Left lung (tissue), 10 donors: ENCODE measurements around the gene PRSS27. TPM values are rescaled to one million over a fixed set of nuclear protein-coding genes. Genes with fewer than 3 reads are reported as not detected.
"Not testable (repeated sequence)": the region's sequence is repeated elsewhere in the genome, so short reads cannot be mapped to it uniquely, and the experiment has no call there.

Experiments
- ATAC-seq: fragments of 200-7000 bp; cut with Tn5 transposase; one replicate; pipeline ENCODE4 v1.9.1; 2020; ENCODE audit warnings: moderate library complexity
- DNase-seq, 4 donors: peaks; one replicate each; pipeline ENCODE4 v3.0.0-alpha.2; 2013 to 2020
- H3K27ac ChIP-seq, 2 donors: fragments of 200-600 bp; sonication (generic) in 1 of 2; one replicate each; pipeline versions ENCODE4 v1.5.0 to v1.8.0; 2020 to 2021
- H3K27me3 ChIP-seq, 2 donors: fragments of 200-600 bp; sonication (generic) in 1 of 2; one replicate each; pipeline versions ENCODE4 v1.5.0 to v1.8.0; 2020 to 2021
- H3K36me3 ChIP-seq, 2 donors: fragments of 200-600 bp; sonication (generic) in 1 of 2; one replicate each; pipeline versions ENCODE4 v1.5.0 to v1.8.0; 2020 to 2021
- H3K4me1 ChIP-seq, 2 donors: fragments of 200-600 bp; one replicate each; pipeline ENCODE4 v1.8.0; 2021
- H3K4me3 ChIP-seq, 2 donors: fragments of 200-600 bp; sonication (generic) in 1 of 2; one replicate each; pipeline versions ENCODE4 v1.5.0 to v1.8.0; 2020 to 2021; ENCODE audit warnings: mild to moderate bottlenecking in 1 of 2
- H3K9me3 ChIP-seq, 2 donors: fragments of 200-600 bp; sonication (generic) in 1 of 2; one replicate each; pipeline versions ENCODE4 v1.5.0 to v1.8.0; 2020 to 2021
- intact Hi-C, 2 donors: fragments of 100-400 bp; cut with DNase I; formaldehyde crosslinking; loops; one replicate each; pipeline versions ENCODE4 v1.11.2 to v1.14.2; 2022
- polyA plus RNA-seq, 6 donors: library from polyadenylated mRNA; unstranded; fragments of 120-200 nt; gene quantifications; one replicate each; pipeline ENCODE4 v1.2.1, GENCODE V29; 2013; ENCODE audit not compliant: insufficient read length in 6 of 6
- total RNA-seq, 2 donors: library from RNA; stranded (reverse); fragmentation: NEBNext Ultra II Directional; extraction: Animal tissue kit (Norgen Biotek cat#: 25700); gene quantifications; one replicate each; pipeline ENCODE4 v1.2.1, GENCODE V29; 2021
- TF ChIP-seq, protein P1 (sequence below), 2 donors: fragments of 200-600 bp; sonication (generic) in 1 of 2; IDR thresholded peaks; one replicate each; pipeline versions ENCODE4 v1.5.0 to v1.8.0; 2021; ENCODE audit warnings: antibody characterized with exemption in 2 of 2
- donor health status: DM: no; HTN: yes; CAD: no.
- donor health status: DM: no; HTN: no; CAD: no.

Gene PRSS27
- total and polyA plus RNA-seq, 8 donors = 0.45 to 3.3 (median 2.1) TPM

DNA sequence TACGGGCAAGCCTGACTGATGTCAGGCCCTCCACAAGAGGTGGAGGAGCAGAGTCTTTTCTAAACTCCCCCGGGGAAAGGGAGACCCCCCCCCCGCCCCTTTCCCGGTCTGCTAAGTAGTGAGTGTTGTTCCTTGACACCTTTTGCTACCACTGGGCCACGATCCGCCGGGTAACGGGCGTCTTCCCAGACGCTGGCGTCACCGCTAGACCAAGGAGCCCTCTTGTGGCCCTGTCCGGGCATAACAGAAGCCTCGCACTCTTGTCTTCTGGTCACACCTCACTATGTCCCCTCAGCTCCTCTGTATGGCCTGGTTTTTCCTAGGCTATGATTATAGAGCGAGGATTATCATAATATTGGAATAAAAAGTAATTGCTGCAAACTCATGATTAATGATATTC is 50.0 kb downstream of the PRSS27 start:
- ATAC-seq, H3K9me3 ChIP-seq, H3K4me3 ChIP-seq, H3K27ac ChIP-seq, H3K27me3 ChIP-seq, intact Hi-C loops: not testable (repeated sequence)
- TF ChIP-seq, protein P1, sequence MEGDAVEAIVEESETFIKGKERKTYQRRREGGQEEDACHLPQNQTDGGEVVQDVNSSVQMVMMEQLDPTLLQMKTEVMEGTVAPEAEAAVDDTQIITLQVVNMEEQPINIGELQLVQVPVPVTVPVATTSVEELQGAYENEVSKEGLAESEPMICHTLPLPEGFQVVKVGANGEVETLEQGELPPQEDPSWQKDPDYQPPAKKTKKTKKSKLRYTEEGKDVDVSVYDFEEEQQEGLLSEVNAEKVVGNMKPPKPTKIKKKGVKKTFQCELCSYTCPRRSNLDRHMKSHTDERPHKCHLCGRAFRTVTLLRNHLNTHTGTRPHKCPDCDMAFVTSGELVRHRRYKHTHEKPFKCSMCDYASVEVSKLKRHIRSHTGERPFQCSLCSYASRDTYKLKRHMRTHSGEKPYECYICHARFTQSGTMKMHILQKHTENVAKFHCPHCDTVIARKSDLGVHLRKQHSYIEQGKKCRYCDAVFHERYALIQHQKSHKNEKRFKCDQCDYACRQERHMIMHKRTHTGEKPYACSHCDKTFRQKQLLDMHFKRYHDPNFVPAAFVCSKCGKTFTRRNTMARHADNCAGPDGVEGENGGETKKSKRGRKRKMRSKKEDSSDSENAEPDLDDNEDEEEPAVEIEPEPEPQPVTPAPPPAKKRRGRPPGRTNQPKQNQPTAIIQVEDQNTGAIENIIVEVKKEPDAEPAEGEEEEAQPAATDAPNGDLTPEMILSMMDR (IDR thresholded peaks at IDR 0.05) = peak; percentile 53 to 71
- Histone ChIP-seq H3K36me3 (peaks cover 0 to 43% of the 10 kb centered on the region in 2 donors), H3K4me1 (peaks cover 8 to 37% of the 10 kb centered on the region in 2 donors)
- peak in 2 of 4 donors; percentile 71 to 90 for DNase-seq

DNA sequence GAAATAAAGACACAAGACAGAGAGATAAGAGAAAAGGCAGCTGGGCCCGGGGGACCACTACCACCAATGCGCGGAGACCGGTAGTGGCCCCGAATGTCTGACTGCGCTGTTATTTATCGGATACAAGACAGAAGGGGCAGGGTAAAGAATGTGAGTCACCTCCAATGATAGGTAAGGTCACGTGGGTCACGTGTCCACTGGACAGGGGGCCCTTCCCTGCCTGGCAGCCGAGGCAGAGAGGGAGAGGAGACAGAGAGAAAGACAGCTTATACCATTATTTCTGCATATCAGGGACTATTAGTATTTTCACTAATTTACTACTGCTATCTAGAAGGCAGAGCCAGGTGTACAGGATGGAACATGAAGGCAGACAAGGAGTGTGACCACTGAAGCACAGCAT is 50.4 kb downstream of the PRSS27 start:
- Histone ChIP-seq H3K4me1 (peaks cover 8 to 33% of the 10 kb centered on the region in 2 donors), H3K36me3 (peaks cover 0 to 43% of the 10 kb centered on the region in 2 donors)
- ATAC-seq, intact Hi-C loops, H3K4me3 ChIP-seq, DNase-seq, H3K27ac ChIP-seq, H3K27me3 ChIP-seq, H3K9me3 ChIP-seq: not testable (repeated sequence)

DNA sequence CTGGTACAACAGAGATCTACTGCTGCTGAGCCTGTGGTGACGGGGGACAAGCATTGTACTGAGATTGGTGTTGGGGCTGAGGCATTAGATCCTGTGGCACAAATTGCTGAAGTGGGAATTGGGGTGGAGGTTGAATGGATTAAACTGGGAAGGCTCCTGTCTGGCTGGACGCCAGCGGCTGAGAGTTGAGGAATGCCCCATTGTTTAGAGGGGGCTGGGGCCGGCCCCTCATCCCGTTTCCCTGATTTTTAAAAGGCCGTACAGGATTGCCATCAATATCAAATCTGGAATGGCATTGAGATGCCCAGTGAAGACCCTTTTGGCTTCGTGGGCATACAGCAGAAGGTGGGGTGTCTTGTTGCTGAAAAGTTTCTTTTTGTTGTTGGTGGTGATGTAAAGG is 53.4 kb downstream of the PRSS27 start:
- H3K4me3 ChIP-seq, ATAC-seq, H3K27ac ChIP-seq, intact Hi-C loops, H3K9me3 ChIP-seq, H3K27me3 ChIP-seq, DNase-seq: not testable (repeated sequence)
- Histone ChIP-seq H3K36me3 (peaks cover 0 to 54% of the 10 kb centered on the region in 2 donors), H3K4me1 (peaks cover under 1 to 15% of the 10 kb centered on the region in 2 donors)

DNA sequence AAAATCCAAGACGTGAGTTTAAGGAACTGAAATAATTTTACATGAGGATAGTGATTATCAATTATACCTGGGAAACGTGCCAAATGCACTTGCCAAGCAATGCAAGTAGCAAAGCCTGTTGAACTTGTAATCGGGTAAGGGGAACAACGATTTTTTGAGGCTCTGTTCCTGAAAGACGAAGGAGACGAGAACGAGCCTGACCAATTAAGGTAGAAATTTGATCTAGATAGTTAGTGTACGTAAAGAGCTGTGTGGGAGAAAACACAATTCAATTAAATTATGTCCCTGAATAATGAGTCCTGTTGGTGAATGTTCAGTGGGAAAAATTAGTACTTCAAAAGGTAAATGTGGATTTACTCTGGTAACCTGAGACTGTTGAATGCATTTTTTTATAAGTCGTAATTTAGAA is 55.4 kb downstream of the PRSS27 start:
- Histone ChIP-seq H3K36me3 (peaks cover 0 to 54% of the 10 kb centered on the region in 2 donors), H3K4me3 (no peak overlapping the region), H3K27me3 (no peaks in the 10 kb centered on the region), H3K9me3 (no peaks in the 10 kb centered on the region), H3K4me1 (no peaks in the 10 kb centered on the region), H3K27ac (no peak overlapping the region)
- ATAC-seq (no peak), DNase-seq (peak in 2 of 4 donors; percentile 36 to 67)
- TF ChIP-seq, protein P1 (IDR thresholded peaks at IDR 0.05) = no peak
- intact Hi-C loops = no loop called here

DNA sequence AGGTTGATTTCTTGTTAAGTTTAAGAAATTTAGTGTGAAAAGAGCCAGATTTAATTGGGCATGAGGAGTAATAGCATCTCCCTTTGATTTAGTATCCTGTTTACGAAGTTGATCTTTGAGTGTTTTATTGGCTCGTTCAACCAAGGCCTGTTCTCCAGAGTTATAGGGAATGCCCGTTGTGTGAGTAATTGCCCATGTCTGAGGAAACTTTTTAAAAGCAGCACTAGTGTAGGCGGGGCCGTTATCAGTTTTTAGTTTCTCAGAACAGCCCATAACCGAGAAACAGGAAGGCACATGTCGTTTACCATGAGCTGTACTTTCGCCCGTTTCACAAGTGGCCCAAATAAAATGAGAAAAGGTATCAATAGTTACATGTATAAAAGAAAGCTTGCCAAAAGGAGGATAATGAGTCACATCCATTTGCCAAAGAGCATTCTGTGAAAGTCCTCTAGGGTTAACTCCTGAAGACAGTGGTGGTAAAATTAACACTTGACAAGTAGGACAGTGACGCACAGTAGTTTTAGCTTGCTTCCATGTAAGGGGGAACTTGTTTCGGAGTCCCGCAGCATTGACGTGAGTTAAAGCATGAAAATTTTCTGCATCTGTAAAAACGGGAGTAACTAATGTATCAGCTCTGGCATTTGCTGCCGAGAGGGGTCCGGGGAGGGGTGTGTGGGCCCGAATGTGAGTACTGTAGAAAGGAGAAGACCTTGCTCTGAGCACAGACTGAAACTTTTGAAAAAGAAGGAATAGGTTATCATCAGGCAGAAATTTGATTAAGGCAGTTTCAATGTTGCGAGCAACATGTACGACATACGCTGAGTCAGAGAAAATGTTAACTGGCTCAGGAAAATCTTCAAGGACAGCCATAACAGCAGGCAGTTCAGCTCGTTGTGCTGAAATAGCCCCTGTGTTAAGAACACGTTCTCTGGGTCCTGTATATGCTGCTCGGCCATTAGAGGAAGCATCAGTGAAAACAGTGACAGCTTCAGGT is 56.2 kb downstream of the PRSS27 start:
- H3K27me3 ChIP-seq = no peaks in the 10 kb centered on the region
- H3K36me3 ChIP-seq = peaks cover 0 to 47% of the 10 kb centered on the region in 2 donors
- TF ChIP-seq, protein P1 (IDR thresholded peaks at IDR 0.05) = no peak
- ATAC-seq = peak; percentile 50
- H3K4me1 ChIP-seq = no peaks in the 10 kb centered on the region
- H3K9me3 ChIP-seq = no peaks in the 10 kb centered on the region
- DNase-seq = no peak
- intact Hi-C loops = no loop called here
- H3K4me3 ChIP-seq = no peak overlapping the region
- H3K27ac ChIP-seq = no peak overlapping the region

Other genes starting within 250 kb of the PRSS27 start
- 1 to 10 TPM in 1 of 2 donors, not detected in 1; 1.7 TPM for gene NTN3, start 248.9 kb downstream of the PRSS27 start, total RNA-seq
- gene NTN3, start 248.9 kb downstream of the PRSS27 start, polyA plus RNA-seq = 1 to 10 TPM; 3.1 to 6.7 (median 5.2) TPM
- gene TBC1D24, start 245.1 kb downstream of the PRSS27 start, total RNA-seq = 10 to 100 TPM; 37.1 to 41.4 TPM
- 10 to 100 TPM; 14.2 to 28.1 (median 17.2) TPM for gene TBC1D24, start 245.1 kb downstream of the PRSS27 start, polyA plus RNA-seq
- 100 to 1,000 TPM; 296 to 333 TPM for gene ATP6V0C, start 206.3 kb downstream of the PRSS27 start, total RNA-seq
- 100 to 1,000 TPM in 3 of 6 donors, 10 to 100 TPM in 3; 76.6 to 116 (median 98.7) TPM for gene ATP6V0C, start 206.3 kb downstream of the PRSS27 start, polyA plus RNA-seq
- gene AMDHD2, start 199.9 kb downstream of the PRSS27 start, total RNA-seq = 10 to 100 TPM; 45.5 to 62.4 TPM
- gene AMDHD2, start 199.9 kb downstream of the PRSS27 start, polyA plus RNA-seq = 10 to 100 TPM; 13.4 to 21.3 (median 17.0) TPM
- 1 to 10 TPM in 1 of 2 donors, under 1 TPM in 1; 0.45 to 1.1 TPM for gene CEMP1, start 188.8 kb downstream of the PRSS27 start, total RNA-seq
- 1 to 10 TPM; 1.4 to 3.8 (median 2.3) TPM for gene CEMP1, start 188.8 kb downstream of the PRSS27 start, polyA plus RNA-seq
- 10 to 100 TPM; 56.4 to 64.8 TPM for gene PDPK1, start 182.2 kb downstream of the PRSS27 start, total RNA-seq
- 10 to 100 TPM; 36.5 to 57.2 (median 44.1) TPM for gene PDPK1, start 182.2 kb downstream of the PRSS27 start, polyA plus RNA-seq
- gene KCTD5, start 37.7 kb downstream of the PRSS27 start, total RNA-seq = 10 to 100 TPM; 21.3 to 28.3 TPM
- 10 to 100 TPM; 18.4 to 24.0 (median 21.0) TPM for gene KCTD5, start 37.7 kb downstream of the PRSS27 start, polyA plus RNA-seq
- 100 to 1,000 TPM; 536 to 562 TPM for gene SRRM2, start 32.4 kb upstream of the PRSS27 start, total RNA-seq
- gene SRRM2, start 32.4 kb upstream of the PRSS27 start, polyA plus RNA-seq = 100 to 1,000 TPM; 574 to 710 (median 657) TPM
- gene ELOB, start 57.1 kb upstream of the PRSS27 start, total RNA-seq = 100 to 1,000 TPM; 200 to 205 TPM
- 100 to 1,000 TPM; 133 to 224 (median 180) TPM for gene ELOB, start 57.1 kb upstream of the PRSS27 start, polyA plus RNA-seq
- not detected for gene PRSS33, start 67.3 kb upstream of the PRSS27 start, total RNA-seq
- under 1 TPM; 0.13 to 0.75 (median 0.25) TPM for gene PRSS33, start 67.3 kb upstream of the PRSS27 start, polyA plus RNA-seq
- not detected for gene PRSS41, start 78.2 kb upstream of the PRSS27 start, total RNA-seq
- gene PRSS41, start 78.2 kb upstream of the PRSS27 start, polyA plus RNA-seq = not detected
- gene PRSS21, start 97.0 kb upstream of the PRSS27 start, total RNA-seq = 1 to 10 TPM in 1 of 2 donors, under 1 TPM in 1; 0.90 to 2.5 TPM
- gene PRSS21, start 97.0 kb upstream of the PRSS27 start, polyA plus RNA-seq = under 1 TPM in 4 of 6 donors, not detected in 2; 0.25 to 0.38 (median 0.28) TPM
- 1 to 10 TPM in 1 of 2 donors, under 1 TPM in 1; 0.61 to 1.4 TPM for gene ZG16B, start 110.1 kb upstream of the PRSS27 start, total RNA-seq
- 1 to 10 TPM in 1 of 6 donors, under 1 TPM in 5; 0.27 to 1.2 (median 0.55) TPM for gene ZG16B, start 110.1 kb upstream of the PRSS27 start, polyA plus RNA-seq
- 10 to 100 TPM; 15.7 to 16.7 TPM for gene PRSS22, start 137.9 kb upstream of the PRSS27 start, total RNA-seq
- gene PRSS22, start 137.9 kb upstream of the PRSS27 start, polyA plus RNA-seq = 10 to 100 TPM; 11.9 to 17.3 (median 14.8) TPM
- 10 to 100 TPM; 22.1 to 22.4 TPM for gene FLYWCH2, start 163.0 kb upstream of the PRSS27 start, total RNA-seq
- gene FLYWCH2, start 163.0 kb upstream of the PRSS27 start, polyA plus RNA-seq = 10 to 100 TPM; 15.6 to 24.5 (median 19.2) TPM
- gene FLYWCH1, start 191.7 kb upstream of the PRSS27 start, total RNA-seq = 10 to 100 TPM; 29.3 to 29.4 TPM
- 10 to 100 TPM; 17.2 to 42.9 (median 23.0) TPM for gene FLYWCH1, start 191.7 kb upstream of the PRSS27 start, polyA plus RNA-seq
- not detected for gene KREMEN2, start 244.1 kb upstream of the PRSS27 start, total RNA-seq
- under 1 TPM in 5 of 6 donors, not detected in 1; 0.17 to 0.36 (median 0.20) TPM for gene KREMEN2, start 244.1 kb upstream of the PRSS27 start, polyA plus RNA-seq
- gene PAQR4, start 249.1 kb upstream of the PRSS27 start, total RNA-seq = 10 to 100 TPM; 17.2 to 20.1 TPM
- gene PAQR4, start 249.1 kb upstream of the PRSS27 start, polyA plus RNA-seq = 10 to 100 TPM in 5 of 6 donors, 1 to 10 TPM in 1; 9.5 to 16.1 (median 13.8) TPM